Cardiac atrium fibroblast (primary cell): ENCODE data around the gene P2RX1. TPM values are rescaled to one million over a fixed set of nuclear protein-coding genes. Genes with fewer than 3 reads are reported as not detected.

Source experiments
- total RNA-seq: library from RNA; depleted of rRNA; stranded (reverse); fragments of >200 nt; gene quantifications from 2 replicates; pipeline ENCODE4 v1.2.3, GENCODE V29; 2015

The P2RX1 gene
- total RNA-seq: 0.49 and 0.90 TPM in 2 replicates

GRCh38 chr17:3915995-3916696, at the start of gene P2RX1:
Gene P2RX1, minus strand, starts transcription at chr17:3916465. Its CDS starts 240 bp downstream, at chr17:3916225.

GRCh38 chr17:3964203-3965117, 48.2 kb upstream of the P2RX1 start, which contains the start of gene ATP2A3:
Gene ATP2A3, minus strand, starts transcription at chr17:3964437. Its CDS starts 146 bp downstream, at chr17:3964291.

GRCh38 chr17:3893003-3893719, 23.1 kb downstream of the P2RX1 start, which contains the start of gene CAMKK1:
Gene CAMKK1, minus strand, starts transcription at chr17:3893053. Its CDS starts 7,366 bp downstream, at chr17:3885687.

Other genes starting within 250 kb of the P2RX1 start
- 255 and 297 TPM in 2 replicates for gene TAX1BP3, start 247.9 kb downstream of the P2RX1 start, total RNA-seq
- gene EMC6, start 247.7 kb downstream of the P2RX1 start, total RNA-seq: 19.1 and 40.1 TPM in 2 replicates
- gene P2RX5, start 220.3 kb downstream of the P2RX1 start, total RNA-seq: 0.18 and 1.1 TPM in 2 replicates
- gene HASPIN, start 192.6 kb downstream of the P2RX1 start, total RNA-seq: 1.3 and 1.5 TPM in 2 replicates
- 31.8 and 36.3 TPM in 2 replicates for gene ITGAE, start 115.3 kb downstream of the P2RX1 start, total RNA-seq
- gene NCBP3, start 70.2 kb downstream of the P2RX1 start, total RNA-seq: 8.6 and 19.7 TPM in 2 replicates
- gene CAMKK1, start 23.4 kb downstream of the P2RX1 start, total RNA-seq: 3.4 and 4.7 TPM in 2 replicates
- 0.16 TPM in 1 of 2 replicates, not detected in the other for gene ATP2A3, start 48.0 kb upstream of the P2RX1 start, total RNA-seq
- 17.2 and 19.7 TPM in 2 replicates for gene ZZEF1, start 226.6 kb upstream of the P2RX1 start, total RNA-seq
- gene CYB5D2, start 226.7 kb upstream of the P2RX1 start, total RNA-seq: 27.5 and 30.7 TPM in 2 replicates